Prostate gland (tissue), 2 donors: ENCODE results near the gene C4BPB. TPM values are rescaled to one million over a fixed set of nuclear protein-coding genes. Genes with fewer than 3 reads are reported as not detected.

Experiments used
- DNase-seq: peaks from one replicate; pipeline ENCODE4 v3.0.0-alpha.2; 2019; ENCODE audit warnings: low spot score
- H3K27ac ChIP-seq, 2 donors: fragments of 200-600 bp; sonication (generic); 2 replicates each; pipeline ENCODE4 v1.5.1; 2017 to 2019
- H3K27me3 ChIP-seq: fragments of 200-600 bp; sonication (generic); replicated peaks from 2 replicates; pipeline ENCODE4 v1.5.1; 2019; ENCODE audit not compliant: insufficient read depth
- H3K36me3 ChIP-seq, 2 donors: fragments of 200-600 bp; sonication (generic); 1 replicate in 1 of 2; 2 replicates in 1 of 2; pipeline versions ENCODE4 v1.5.1 to v1.8.1; 2017 to 2019
- H3K4me1 ChIP-seq: fragments of 200-600 bp; sonication (generic); replicated peaks from 2 replicates; pipeline ENCODE4 v1.5.1; 2019
- H3K4me3 ChIP-seq, 2 donors: fragments of 200-600 bp; sonication (generic); 2 replicates each; pipeline ENCODE4 v1.5.1; 2017 to 2019
- H3K9me3 ChIP-seq: fragments of 200-600 bp; sonication (generic); 2 replicates; pipeline ENCODE4 v1.5.1; 2017
- CTCF ChIP-seq, 4 experiments: fragments of 200-600 bp in 2 of 4; fragments of 450-650 bp in 2 of 4; sonication (generic) in 2 of 4; IDR thresholded peaks; 1 replicate in 3 of 4; 2 replicates in 1 of 4; pipeline ENCODE4 v1.5.1; 2016 to 2019; ENCODE audit warnings: antibody characterized with exemption in 4 of 4, mild to moderate bottlenecking in 2 of 4, moderate library complexity in 2 of 4
- POLR2A ChIP-seq: fragments of 450-650 bp; IDR thresholded peaks from one replicate; pipeline ENCODE4 v1.6.1; 2016; ENCODE audit warnings: antibody characterized with exemption, mild to moderate bottlenecking
- POLR2AphosphoS5 ChIP-seq: sonication (generic); formaldehyde crosslinking; IDR thresholded peaks from one replicate; pipeline ENCODE4 v1.6.1; 2017; ENCODE audit warnings: antibody characterized with exemption
- whole genome bisulfite sequencing: methylation state at CpG from one replicate; pipeline ENCODE4 v1.1.5; 2018; 5-methylcytosine and 5-hydroxymethylcytosine counted together
- intact Hi-C: fragments of 100-400 bp; cut with DNase I; formaldehyde crosslinking; loops from one replicate; pipeline ENCODE4 v1.14.2; 2022
- total RNA-seq, 2 donors: library from RNA; depleted of rRNA; stranded (reverse); fragments of >200 nt; gene quantifications; one replicate each; pipeline ENCODE4 v1.1.0, GENCODE V29; 2016

The C4BPB gene
- total RNA-seq, 2 donors from 2014 or later = 0.23 TPM; not detected in 1

GRCh38 chr1:207060596-207060995 lies 28.1 kb upstream of the C4BPB start:
- Histone ChIP-seq H3K36me3 (no peaks in the 10 kb centered on the region), H3K27me3 (no peaks in the 10 kb centered on the region), H3K27ac (no peak overlapping the region), H3K9me3 (no peaks in the 10 kb centered on the region), H3K4me3 (no peak overlapping the region), H3K4me1 (no peaks in the 10 kb centered on the region)
- intact Hi-C loops = no loop called here
- no peak for DNase-seq
- WGBS = 71% methylated on average over 3 of the region's 3 CpGs
- TF ChIP-seq CTCF (IDR thresholded peaks at IDR 0.05) (no peak), POLR2A (no peak), POLR2AphosphoS5 (no peak)

- DNase-seq = no peak
- intact Hi-C loops = no loop called here
- WGBS = 80% methylated on average over 1 of the region's 1 CpG
Measured at GRCh38 chr1:207062058-207062457, 26.6 kb upstream of the C4BPB start.

GRCh38 chr1:207063014-207063413 lies 25.6 kb upstream of the C4BPB start:
- no peak overlapping the region for H3K27ac ChIP-seq

More at GRCh38 chr1:207062058-207062457, 26.6 kb upstream of the C4BPB start:
- Histone ChIP-seq H3K36me3 (no peaks in the 10 kb centered on the region), H3K27me3 (no peaks in the 10 kb centered on the region), H3K9me3 (no peaks in the 10 kb centered on the region), H3K4me3 (no peak overlapping the region), H3K4me1 (no peaks in the 10 kb centered on the region), H3K27ac (no peak overlapping the region)
- no peak for TF ChIP-seq CTCF (IDR thresholded peaks at IDR 0.05)
- TF ChIP-seq POLR2A = no peak
- TF ChIP-seq POLR2AphosphoS5 = no peak

GRCh38 chr1:207064561-207064960 lies 24.1 kb upstream of the C4BPB start:
- Histone ChIP-seq H3K4me3 (no peak overlapping the region), H3K27ac (no peak overlapping the region), H3K27me3 (no peaks in the 10 kb centered on the region), H3K9me3 (no peaks in the 10 kb centered on the region), H3K36me3 (no peaks in the 10 kb centered on the region), H3K4me1 (no peaks in the 10 kb centered on the region)
- DNase-seq = no peak
- WGBS = 79% methylated on average over 8 of the region's 8 CpGs
- intact Hi-C loops = no loop called here
- TF ChIP-seq POLR2AphosphoS5 (no peak), CTCF (IDR thresholded peaks at IDR 0.05) (no peak), POLR2A (no peak)

More at GRCh38 chr1:207063014-207063413, 25.6 kb upstream of the C4BPB start:
- no peak for TF ChIP-seq POLR2AphosphoS5
- TF ChIP-seq CTCF (IDR thresholded peaks at IDR 0.05) = no peak
- no peak for TF ChIP-seq POLR2A
- Histone ChIP-seq H3K4me1 (no peaks in the 10 kb centered on the region), H3K27me3 (no peaks in the 10 kb centered on the region), H3K4me3 (no peak overlapping the region), H3K9me3 (no peaks in the 10 kb centered on the region), H3K36me3 (no peaks in the 10 kb centered on the region)
- WGBS = 93% methylated on average over 5 of the region's 5 CpGs
- intact Hi-C loops = no loop called here
- DNase-seq = no peak

GRCh38 chr1:207067185-207067584 lies 21.5 kb upstream of the C4BPB start:
- WGBS = 60% methylated on average over 3 of the region's 3 CpGs
- no peak for TF ChIP-seq CTCF (IDR thresholded peaks at IDR 0.05)
- Histone ChIP-seq H3K4me3 (no peak overlapping the region), H3K4me1 (no peaks in the 10 kb centered on the region), H3K9me3 (no peaks in the 10 kb centered on the region), H3K27me3 (no peaks in the 10 kb centered on the region), H3K27ac (no peak overlapping the region), H3K36me3 (peaks cover 0 to 3% of the 10 kb centered on the region in 2 donors)
- no peak for DNase-seq
- intact Hi-C loops = no loop called here
